IMR-90 (cell line): ENCODE data around the gene TNFRSF14. TPM values are rescaled to one million over a fixed set of nuclear protein-coding genes. Genes with fewer than 3 reads are reported as not detected.

ENCODE experiments used
- ATAC-seq: fragments of 200-7000 bp; cut with Tn5 transposase; 2 replicates; pipeline ENCODE4 v1.9.1; 2020; ENCODE audit warnings: low read depth, mild to moderate bottlenecking, moderate library complexity
- BruUV-seq: library from RNA; stranded (reverse); fragments of 400-500 nt; replicated peaks from 2 replicates; lab custom pipeline; 2021; lab: Mats Ljungman, UMichigan
- CTCF ChIA-PET: fragments of 300-600 bp; formaldehyde crosslinking; extraction: SDS; loops from one replicate; lab custom pipeline; 2021; ENCODE audit warnings: antibody characterized with exemption; lab: Yijun Ruan, JAX
- POLR2A ChIA-PET: fragments of 300-600 bp; sonication (Branson Sonifier 250); formaldehyde crosslinking; loops from one replicate; lab custom pipeline; 2022; ENCODE audit warnings: antibody characterized with exemption; ENCODE audit not compliant: unreplicated experiment; lab: Charles Lee
- DNase-seq: peaks from one replicate; pipeline ENCODE4 v3.0.0; 2013
- H2AFZ ChIP-seq: replicated peaks from 2 replicates; pipeline ENCODE3; 2013; ENCODE audit warnings: low read length, mild to moderate bottlenecking; ENCODE audit not compliant: poor library complexity
- H2AK5ac ChIP-seq: 2 replicates; pipeline ENCODE4 v1.6.1; 2013; ENCODE audit warnings: low read depth, low read length, inconsistent platforms
- H2AK9ac ChIP-seq: replicated peaks from 2 replicates; pipeline ENCODE3; 2013; ENCODE audit warnings: mild to moderate bottlenecking, low read depth, low read length, moderate library complexity; ENCODE audit not compliant: poor library complexity
- H2BK120ac ChIP-seq: 2 replicates; pipeline ENCODE4 v1.6.1; 2013; ENCODE audit warnings: low read depth, low read length, inconsistent platforms
- H2BK15ac ChIP-seq: 3 replicates; pipeline ENCODE4 v1.6.1; 2013; ENCODE audit warnings: low read depth, low read length, inconsistent platforms
- H2BK20ac ChIP-seq: 2 replicates; pipeline ENCODE4 v1.6.1; 2013; ENCODE audit warnings: low read depth, mild to moderate bottlenecking, inconsistent platforms, low read length, moderate library complexity
- H2BK5ac ChIP-seq: 2 replicates; pipeline ENCODE4 v1.6.1; 2013; ENCODE audit warnings: mild to moderate bottlenecking, low read depth, low read length, inconsistent platforms; ENCODE audit not compliant: poor library complexity, severe bottlenecking
- H3K14ac ChIP-seq: replicated peaks from 2 replicates; pipeline ENCODE4 v1.6.1; 2013; ENCODE audit warnings: low read depth, low read length, inconsistent platforms
- H3K18ac ChIP-seq: 2 replicates; pipeline ENCODE4 v1.6.1; 2013; ENCODE audit warnings: low read depth, low read length, control low read depth
- H3K23ac ChIP-seq: 2 replicates; pipeline ENCODE4 v1.6.1; 2013; ENCODE audit warnings: low read depth, low read length, inconsistent platforms
- H3K27ac ChIP-seq: 2 replicates; pipeline ENCODE4 v1.5.1; 2013; ENCODE audit warnings: mild to moderate bottlenecking, control low read depth, low read length; ENCODE audit not compliant: insufficient read depth
- H3K27me3 ChIP-seq: 2 replicates; pipeline ENCODE4 v1.6.1; 2013; ENCODE audit warnings: low read length; ENCODE audit not compliant: control insufficient read depth, insufficient read depth
- H3K36me3 ChIP-seq: 2 replicates; pipeline ENCODE4 v1.6.1; 2013; ENCODE audit warnings: low read length, mixed read lengths; ENCODE audit not compliant: control insufficient read depth, insufficient read depth
- H3K4ac ChIP-seq: 2 replicates; pipeline ENCODE4 v1.6.1; 2013; ENCODE audit warnings: low read depth, low read length, inconsistent platforms
- H3K4me1 ChIP-seq: 2 replicates; pipeline ENCODE4 v1.6.1; 2013; ENCODE audit warnings: low read length, mixed read lengths; ENCODE audit not compliant: control insufficient read depth, insufficient read depth
- H3K4me2 ChIP-seq: 2 replicates; pipeline ENCODE4 v1.6.1; 2013; ENCODE audit warnings: low read depth, mild to moderate bottlenecking, control low read depth, low read length, moderate library complexity
- H3K4me3 ChIP-seq: 2 replicates; pipeline ENCODE4 v1.5.1; 2013; ENCODE audit warnings: low read depth, mild to moderate bottlenecking, control low read depth, low read length, moderate library complexity; ENCODE audit not compliant: insufficient read depth
- H3K56ac ChIP-seq: 2 replicates; pipeline ENCODE4 v1.6.1; 2013; ENCODE audit warnings: low read length, inconsistent platforms; ENCODE audit not compliant: insufficient read depth; ENCODE audit errors: extremely low read depth
- H3K79me1 ChIP-seq, 2 experiments: 2 replicates each; pipeline ENCODE4 v1.6.1; 2013; ENCODE audit warnings: low read length in 2 of 2, inconsistent platforms in 1 of 2, low read depth in 1 of 2
- H3K9ac ChIP-seq: 2 replicates; pipeline ENCODE4 v1.6.1; 2013; ENCODE audit warnings: low read depth, low read length, control low read depth
- H3K9me1 ChIP-seq: 2 replicates; pipeline ENCODE4 v1.6.1; 2013; ENCODE audit warnings: low read length, inconsistent platforms; ENCODE audit not compliant: insufficient read depth
- H3K9me3 ChIP-seq: 2 replicates; pipeline ENCODE4 v1.6.1; 2013; ENCODE audit warnings: low read length; ENCODE audit not compliant: control insufficient read depth, insufficient read depth
- H4K20me1 ChIP-seq: 2 replicates; pipeline ENCODE4 v1.6.1; 2013; ENCODE audit warnings: low read length, inconsistent platforms; ENCODE audit not compliant: insufficient read depth
- H4K5ac ChIP-seq: 2 replicates; pipeline ENCODE4 v1.6.1; 2013; ENCODE audit warnings: mild to moderate bottlenecking, low read depth, low read length, control low read depth
- H4K8ac ChIP-seq, 2 experiments: 2 replicates each; pipeline ENCODE4 v1.6.1; 2013; ENCODE audit warnings: low read depth in 2 of 2, low read length in 2 of 2, control low read depth in 1 of 2, inconsistent platforms in 1 of 2
- H4K91ac ChIP-seq: 2 replicates; pipeline ENCODE4 v1.6.1; 2013; ENCODE audit warnings: low read depth, low read length, inconsistent platforms; ENCODE audit not compliant: insufficient read depth
- RFX5 ChIP-seq: IDR thresholded peaks from 2 replicates; pipeline ENCODE4 v1.8.0; 2012; ENCODE audit warnings: low read depth, mild to moderate bottlenecking, low read length, moderate library complexity
- WGBS, 2 experiments: methylation state at CpG; one replicate each; pipeline versions ENCODE4 v1.1.5 to v1.1.7; 2013; ENCODE audit warnings: missing lambda C conversion rate in 2 of 2; ENCODE audit not compliant: insufficient read length in 1 of 2; ENCODE audit errors: extremely low coverage in 2 of 2; 5-methylcytosine and 5-hydroxymethylcytosine counted together
- dilution Hi-C: fragments of 300-500 bp; cut with HindIII; formaldehyde crosslinking; loops from one replicate; pipeline ENCODE4 v1.14.3; 2018; ENCODE audit warnings: low sequenced_read_pairs; ENCODE audit not compliant: unreplicated experiment
- in situ Hi-C: fragments of 300-500 bp; cut with MboI; formaldehyde crosslinking; loops from 3 replicates; pipeline ENCODE4 v1.14.3; 2019; ENCODE audit warnings: low sequenced_read_pairs, inconsistent platforms, mixed read lengths
- intact Hi-C: fragments of 100-400 bp; cut with micrococcal nuclease; formaldehyde crosslinking; loops from 2 replicates; pipeline ENCODE4 v1.10.0; 2022
- polyA plus RNA-seq, 3 experiments: library from polyadenylated mRNA; depleted of rRNA; stranded (reverse); fragments of >200 nt; gene quantifications; 2 replicates each; pipeline ENCODE4 v1.2.3, GENCODE V29; 2012; ENCODE audit warnings: low replicate concordance in 1 of 3
- total RNA-seq: library from RNA; depleted of rRNA; stranded (reverse); fragments of >200 nt; gene quantifications from 2 replicates; pipeline ENCODE4 v1.2.3, GENCODE V29; 2012
- TF ChIP-seq, protein P1 (sequence below): conservative IDR thresholded peaks from 2 replicates; pipeline ENCODE4 v1.5.1; 2012; ENCODE audit warnings: mild to moderate bottlenecking, low read depth, low read length, improper control_type of control experiment

TNFRSF14 gene
- total and polyA plus RNA-seq, 2 of the 4 experiments (the other 2 are of a cell fraction) = 1.3 to 4.2 TPM

DNA sequence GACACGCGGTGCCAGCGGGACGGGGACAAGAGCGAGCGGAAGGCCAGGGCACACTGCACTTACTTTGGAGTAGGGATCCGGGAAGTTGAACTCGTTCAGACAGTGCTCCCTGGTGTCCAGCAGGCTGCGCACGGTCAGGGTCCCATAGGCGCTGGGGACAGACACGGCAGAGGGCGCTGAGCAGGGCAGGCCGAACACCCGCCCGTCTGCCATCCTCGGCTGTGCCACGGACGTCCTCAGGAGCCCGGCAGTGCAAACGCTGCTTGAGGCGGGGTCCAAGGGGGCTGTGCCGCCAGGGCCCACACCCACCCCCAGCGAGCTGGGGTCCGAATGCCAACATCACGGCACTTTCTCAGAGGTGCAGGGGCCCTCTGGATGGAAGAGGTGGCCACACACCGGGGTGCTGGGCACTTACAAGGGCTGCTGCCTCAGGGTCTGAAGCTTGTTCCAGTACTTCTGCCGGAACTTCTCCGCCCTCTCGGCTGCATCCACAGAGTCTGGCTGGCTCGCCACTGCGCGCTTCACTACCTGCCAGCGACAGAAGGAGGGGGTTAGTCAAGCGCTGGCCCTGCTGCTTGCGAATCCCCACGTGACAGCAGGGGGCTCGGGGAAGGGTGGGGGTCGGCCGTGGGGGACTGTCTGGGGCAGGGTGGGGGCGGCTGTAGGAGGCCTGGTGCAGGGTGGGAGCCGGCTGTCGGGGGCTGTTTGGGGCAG, 42.1 kb upstream of the TNFRSF14 start:
- peaks cover 0 to 12% of the 10 kb centered on the region in 2 experiments; a peak in 2 of 4 replicates for H3K79me1 ChIP-seq
- no peak overlapping the region for H2BK120ac ChIP-seq
- no peak overlapping the region for H3K56ac ChIP-seq
- no peak overlapping the region for H3K4ac ChIP-seq
- in situ Hi-C loops = no loop called here
- no peak overlapping the region for H2BK20ac ChIP-seq
- no peak overlapping the region for H4K8ac ChIP-seq
- peaks cover 91% of the 10 kb centered on the region for H3K36me3 ChIP-seq
- no peaks in the 10 kb centered on the region; the same call in none of the 2 replicates for H4K20me1 ChIP-seq
- no peak overlapping the region for H3K9ac ChIP-seq
- no peaks in the 10 kb centered on the region for H3K9me3 ChIP-seq
- H3K4me1 ChIP-seq = no peaks in the 10 kb centered on the region
- no peak overlapping the region for H3K23ac ChIP-seq
- H2AK9ac ChIP-seq = no peak overlapping the region
- no peak overlapping the region for H3K18ac ChIP-seq
- H3K4me2 ChIP-seq = no peak overlapping the region
- ATAC-seq (no peak), DNase-seq (no peak)
- TF ChIP-seq, protein P1, sequence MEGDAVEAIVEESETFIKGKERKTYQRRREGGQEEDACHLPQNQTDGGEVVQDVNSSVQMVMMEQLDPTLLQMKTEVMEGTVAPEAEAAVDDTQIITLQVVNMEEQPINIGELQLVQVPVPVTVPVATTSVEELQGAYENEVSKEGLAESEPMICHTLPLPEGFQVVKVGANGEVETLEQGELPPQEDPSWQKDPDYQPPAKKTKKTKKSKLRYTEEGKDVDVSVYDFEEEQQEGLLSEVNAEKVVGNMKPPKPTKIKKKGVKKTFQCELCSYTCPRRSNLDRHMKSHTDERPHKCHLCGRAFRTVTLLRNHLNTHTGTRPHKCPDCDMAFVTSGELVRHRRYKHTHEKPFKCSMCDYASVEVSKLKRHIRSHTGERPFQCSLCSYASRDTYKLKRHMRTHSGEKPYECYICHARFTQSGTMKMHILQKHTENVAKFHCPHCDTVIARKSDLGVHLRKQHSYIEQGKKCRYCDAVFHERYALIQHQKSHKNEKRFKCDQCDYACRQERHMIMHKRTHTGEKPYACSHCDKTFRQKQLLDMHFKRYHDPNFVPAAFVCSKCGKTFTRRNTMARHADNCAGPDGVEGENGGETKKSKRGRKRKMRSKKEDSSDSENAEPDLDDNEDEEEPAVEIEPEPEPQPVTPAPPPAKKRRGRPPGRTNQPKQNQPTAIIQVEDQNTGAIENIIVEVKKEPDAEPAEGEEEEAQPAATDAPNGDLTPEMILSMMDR = no peak
- no peak for TF ChIP-seq RFX5
- H3K27me3 ChIP-seq = no peaks in the 10 kb centered on the region
- intact Hi-C loops = no loop called here
- H2AFZ ChIP-seq = no peak overlapping the region
- BruUV-seq = no TSS peak
- CTCF ChIA-PET = no interaction called here
- H4K5ac ChIP-seq = no peak overlapping the region
- dilution Hi-C loops = no loop called here
- H3K27ac ChIP-seq = no peak overlapping the region
- H3K9me1 ChIP-seq = no peaks in the 10 kb centered on the region
- H3K4me3 ChIP-seq = no peak overlapping the region
- no peak overlapping the region for H2AK5ac ChIP-seq
- H3K14ac ChIP-seq = no peak overlapping the region
- H4K91ac ChIP-seq = no peak overlapping the region
- WGBS, 2 experiments = 99% methylated on average over 22 of the region's 43 CpGs; no CpG with 5 or more reads in 1 of the 2 experiments
- no peak overlapping the region for H2BK15ac ChIP-seq
- H2BK5ac ChIP-seq = no peak overlapping the region
- POLR2A ChIA-PET = no interaction called here
